K562 (cell line): ENCODE measurements around the gene PRR36. TPM values are rescaled to one million over a fixed set of nuclear protein-coding genes. Genes with fewer than 3 reads are reported as not detected.
A peak's percentile ranks its signal among the peaks of the same experiment; 100 is the strongest.

Experiments used
- ATF1 ChIP-seq, 2 experiments: fragments of 450-650 bp in 1 of 2; IDR thresholded peaks; 2 replicates each; pipeline ENCODE4 v1.6.1; 2016; ENCODE audit warnings: missing compliant biosample characterization in 1 of 2, missing genetic modification characterization in 1 of 2
- CCNT2 ChIP-seq: IDR thresholded peaks from 2 replicates; pipeline ENCODE4 v1.6.1; 2011; ENCODE audit warnings: borderline replicate concordance, low read depth, mild to moderate bottlenecking, moderate library complexity, mixed read lengths, low read length; ENCODE audit not compliant: insufficient read length; ENCODE audit errors: extremely low read depth
- ETV6 ChIP-seq, 3 experiments: fragments of 150-350 bp in 1 of 3; sonication (generic) in 1 of 3; formaldehyde crosslinking in 1 of 3; IDR thresholded peaks; 2 replicates each; pipeline versions ENCODE4 v1.6.1 to v1.8.0; 2014 to 2022; ENCODE audit warnings: borderline replicate concordance in 2 of 3, low read depth in 2 of 3, antibody characterized with exemption in 1 of 3, low read length in 1 of 3, mild to moderate bottlenecking in 1 of 3, missing genetic modification reagents in 1 of 3
- NFYB ChIP-seq: IDR thresholded peaks from 2 replicates; pipeline ENCODE4 v1.6.1; 2011; ENCODE audit warnings: mild to moderate bottlenecking, moderate library complexity; ENCODE audit not compliant: insufficient read length; ENCODE audit errors: extremely low read depth
- POLR3A ChIP-seq: IDR thresholded peaks from 2 replicates; pipeline ENCODE4 v1.6.1; 2011; ENCODE audit warnings: borderline replicate concordance, mild to moderate bottlenecking, moderate library complexity; ENCODE audit not compliant: insufficient read length, insufficient read depth; ENCODE audit errors: extremely low read depth
- TAF1 ChIP-seq: IDR thresholded peaks from 2 replicates; pipeline ENCODE4 v1.6.1; 2011; ENCODE audit warnings: mild to moderate bottlenecking, low read length, moderate library complexity; ENCODE audit not compliant: insufficient read depth, control insufficient read depth, severe bottlenecking; ENCODE audit errors: extremely low read depth
- TEAD1 ChIP-seq, 2 experiments: fragments of 450-650 bp in 1 of 2; sonication (generic) in 1 of 2; formaldehyde crosslinking; IDR thresholded peaks; 2 replicates each; pipeline versions ENCODE4 v1.4.0 to v1.8.0; 2020 to 2022; ENCODE audit warnings: mild to moderate bottlenecking in 2 of 2, missing genetic modification reagents in 1 of 2
- XRCC5 ChIP-seq: fragments of 200-400 bp; formaldehyde crosslinking; IDR thresholded peaks from 2 replicates; pipeline ENCODE4 v1.6.1; 2017; ENCODE audit warnings: low read depth, mild to moderate bottlenecking, low read length
- ZNF224 ChIP-seq: sonication (generic); formaldehyde crosslinking; IDR thresholded peaks from 2 replicates; pipeline ENCODE4 v1.8.0; 2022; ENCODE audit warnings: mild to moderate bottlenecking, missing genetic modification reagents
- polyA plus RNA-seq, 8 experiments: library from polyadenylated mRNA; depleted of rRNA in 4 of 8; stranded (reverse) in 5 of 8; unstranded in 3 of 8; fragments of >200 nt; fragmentation: Nextera tagmentation in 2 of 8; fragmentation: Illumina TruSeq in 1 of 8; extraction: Ambion mirVana in 2 of 8; extraction: Trizol in 1 of 8; gene quantifications; 2 replicates each; pipeline versions ENCODE4 v1.2.1 to v1.2.3, GENCODE V29; 2011 to 2014; ENCODE audit warnings: inconsistent platforms in 1 of 8, missing spikeins in 1 of 8
- total RNA-seq, 7 experiments: library from RNA; depleted of rRNA in 6 of 7; stranded (reverse); fragments of >200 nt in 6 of 7; fragmentation: Illumina TruSeq in 2 of 7; extraction: Trizol in 2 of 7; gene quantifications; 2 replicates each; pipeline versions ENCODE4 v1.2.1 to v1.2.3, GENCODE V29; 2011 to 2021; ENCODE audit warnings: low replicate concordance in 1 of 7
- TF ChIP-seq, protein P1 (sequence below): sonication (generic); formaldehyde crosslinking; IDR thresholded peaks from 2 replicates; pipeline ENCODE4 v1.8.1; 2023; ENCODE audit warnings: missing genetic modification reagents, mild to moderate bottlenecking, borderline replicate concordance
- TF ChIP-seq, protein P2 (sequence below), 2 experiments: fragments of 450-650 bp; formaldehyde crosslinking in 1 of 2; IDR thresholded peaks; 2 replicates each; pipeline versions ENCODE4 v1.4.0 to v1.6.1; 2014 to 2020; ENCODE audit warnings: mild to moderate bottlenecking in 2 of 2, borderline replicate concordance in 1 of 2, low read depth in 1 of 2

PRR36 gene
- total and polyA plus RNA-seq, 9 of the 15 experiments (the other 6 are each of a cell fraction or from before 2014, with no cell fraction given) = 0.05 to 0.42 (median 0.06) TPM; not detected in 6

DNA sequence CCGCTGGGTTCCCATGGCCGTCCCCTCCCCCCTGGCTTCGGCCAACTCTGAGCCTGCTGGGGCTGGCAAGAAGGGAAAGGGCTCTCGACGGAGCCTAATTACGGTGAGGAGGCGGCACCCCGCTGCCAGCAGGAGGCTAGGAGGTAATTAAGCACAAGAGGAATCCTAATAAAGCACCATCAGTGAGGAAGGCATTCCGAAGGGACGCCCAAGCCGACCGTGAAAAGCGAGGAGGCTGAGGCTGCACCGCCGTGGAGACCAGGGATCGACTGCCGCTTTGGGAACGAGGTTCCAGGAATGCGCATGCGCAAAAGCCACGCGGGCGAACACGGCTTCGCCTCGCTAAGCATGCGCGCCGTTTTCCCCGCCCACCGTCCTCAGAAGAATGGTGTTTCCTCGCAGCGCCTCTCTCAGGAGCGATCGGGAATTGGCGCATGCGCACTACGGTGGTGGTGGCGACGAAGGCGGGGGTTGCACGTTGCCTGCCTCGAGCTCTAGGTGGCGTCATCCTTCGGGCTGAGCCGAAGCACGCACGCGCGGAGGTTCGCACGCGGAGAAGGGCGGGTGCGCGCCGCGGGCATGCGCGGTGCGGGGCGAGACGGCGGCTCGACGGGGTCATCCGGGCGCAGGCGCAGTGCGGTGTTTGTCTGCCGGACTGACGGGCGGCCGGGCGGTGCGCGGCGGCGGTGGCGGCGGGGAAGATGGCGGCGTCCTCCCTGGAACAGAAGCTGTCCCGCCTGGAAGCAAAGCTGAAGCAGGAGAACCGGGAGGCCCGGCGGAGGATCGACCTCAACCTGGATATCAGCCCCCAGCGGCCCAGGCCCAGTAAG, 29.3 kb upstream of the PRR36 start, which contains the start of gene MAP2K7 (continued):
- TF ChIP-seq, protein P1, sequence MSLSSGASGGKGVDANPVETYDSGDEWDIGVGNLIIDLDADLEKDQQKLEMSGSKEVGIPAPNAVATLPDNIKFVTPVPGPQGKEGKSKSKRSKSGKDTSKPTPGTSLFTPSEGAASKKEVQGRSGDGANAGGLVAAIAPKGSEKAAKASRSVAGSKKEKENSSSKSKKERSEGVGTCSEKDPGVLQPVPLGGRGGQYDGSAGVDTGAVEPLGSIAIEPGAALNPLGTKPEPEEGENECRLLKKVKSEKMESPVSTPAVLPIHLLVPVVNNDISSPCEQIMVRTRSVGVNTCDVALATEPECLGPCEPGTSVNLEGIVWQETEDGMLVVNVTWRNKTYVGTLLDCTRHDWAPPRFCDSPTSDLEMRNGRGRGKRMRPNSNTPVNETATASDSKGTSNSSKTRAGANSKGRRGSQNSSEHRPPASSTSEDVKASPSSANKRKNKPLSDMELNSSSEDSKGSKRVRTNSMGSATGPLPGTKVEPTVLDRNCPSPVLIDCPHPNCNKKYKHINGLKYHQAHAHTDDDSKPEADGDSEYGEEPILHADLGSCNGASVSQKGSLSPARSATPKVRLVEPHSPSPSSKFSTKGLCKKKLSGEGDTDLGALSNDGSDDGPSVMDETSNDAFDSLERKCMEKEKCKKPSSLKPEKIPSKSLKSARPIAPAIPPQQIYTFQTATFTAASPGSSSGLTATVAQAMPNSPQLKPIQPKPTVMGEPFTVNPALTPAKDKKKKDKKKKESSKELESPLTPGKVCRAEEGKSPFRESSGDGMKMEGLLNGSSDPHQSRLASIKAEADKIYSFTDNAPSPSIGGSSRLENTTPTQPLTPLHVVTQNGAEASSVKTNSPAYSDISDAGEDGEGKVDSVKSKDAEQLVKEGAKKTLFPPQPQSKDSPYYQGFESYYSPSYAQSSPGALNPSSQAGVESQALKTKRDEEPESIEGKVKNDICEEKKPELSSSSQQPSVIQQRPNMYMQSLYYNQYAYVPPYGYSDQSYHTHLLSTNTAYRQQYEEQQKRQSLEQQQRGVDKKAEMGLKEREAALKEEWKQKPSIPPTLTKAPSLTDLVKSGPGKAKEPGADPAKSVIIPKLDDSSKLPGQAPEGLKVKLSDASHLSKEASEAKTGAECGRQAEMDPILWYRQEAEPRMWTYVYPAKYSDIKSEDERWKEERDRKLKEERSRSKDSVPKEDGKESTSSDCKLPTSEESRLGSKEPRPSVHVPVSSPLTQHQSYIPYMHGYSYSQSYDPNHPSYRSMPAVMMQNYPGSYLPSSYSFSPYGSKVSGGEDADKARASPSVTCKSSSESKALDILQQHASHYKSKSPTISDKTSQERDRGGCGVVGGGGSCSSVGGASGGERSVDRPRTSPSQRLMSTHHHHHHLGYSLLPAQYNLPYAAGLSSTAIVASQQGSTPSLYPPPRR (CRISPR knock-in tag) = no peak
- TF ChIP-seq TEAD1 (CRISPR knock-in tag; IDR thresholded peaks at IDR 0.05) (peak in 1 of 2 experiments; percentile 83; a peak in 2 of 4 replicates), TAF1 (peak; percentile 79), ETV6 (IDR thresholded peaks at IDR 0.05; ENCODE audit: borderline replicate concordance in 1 of 2, low read depth in 2 of 2, low read length in 1 of 2) (no peak), ETV6 (CRISPR knock-in tag; IDR thresholded peaks at IDR 0.05; ENCODE audit: borderline replicate concordance) (no peak), CCNT2 (peak; percentile 79), ZNF224 (no peak), ATF1 (CRISPR knock-in tag; IDR thresholded peaks at IDR 0.05) (no peak), ATF1 (tag; IDR thresholded peaks at IDR 0.05) (peak; percentile 61), POLR3A (no peak), NFYB (no peak), XRCC5 (peak; percentile 48; the same call in 1 of the 2 replicates)
- TF ChIP-seq, protein P2, sequence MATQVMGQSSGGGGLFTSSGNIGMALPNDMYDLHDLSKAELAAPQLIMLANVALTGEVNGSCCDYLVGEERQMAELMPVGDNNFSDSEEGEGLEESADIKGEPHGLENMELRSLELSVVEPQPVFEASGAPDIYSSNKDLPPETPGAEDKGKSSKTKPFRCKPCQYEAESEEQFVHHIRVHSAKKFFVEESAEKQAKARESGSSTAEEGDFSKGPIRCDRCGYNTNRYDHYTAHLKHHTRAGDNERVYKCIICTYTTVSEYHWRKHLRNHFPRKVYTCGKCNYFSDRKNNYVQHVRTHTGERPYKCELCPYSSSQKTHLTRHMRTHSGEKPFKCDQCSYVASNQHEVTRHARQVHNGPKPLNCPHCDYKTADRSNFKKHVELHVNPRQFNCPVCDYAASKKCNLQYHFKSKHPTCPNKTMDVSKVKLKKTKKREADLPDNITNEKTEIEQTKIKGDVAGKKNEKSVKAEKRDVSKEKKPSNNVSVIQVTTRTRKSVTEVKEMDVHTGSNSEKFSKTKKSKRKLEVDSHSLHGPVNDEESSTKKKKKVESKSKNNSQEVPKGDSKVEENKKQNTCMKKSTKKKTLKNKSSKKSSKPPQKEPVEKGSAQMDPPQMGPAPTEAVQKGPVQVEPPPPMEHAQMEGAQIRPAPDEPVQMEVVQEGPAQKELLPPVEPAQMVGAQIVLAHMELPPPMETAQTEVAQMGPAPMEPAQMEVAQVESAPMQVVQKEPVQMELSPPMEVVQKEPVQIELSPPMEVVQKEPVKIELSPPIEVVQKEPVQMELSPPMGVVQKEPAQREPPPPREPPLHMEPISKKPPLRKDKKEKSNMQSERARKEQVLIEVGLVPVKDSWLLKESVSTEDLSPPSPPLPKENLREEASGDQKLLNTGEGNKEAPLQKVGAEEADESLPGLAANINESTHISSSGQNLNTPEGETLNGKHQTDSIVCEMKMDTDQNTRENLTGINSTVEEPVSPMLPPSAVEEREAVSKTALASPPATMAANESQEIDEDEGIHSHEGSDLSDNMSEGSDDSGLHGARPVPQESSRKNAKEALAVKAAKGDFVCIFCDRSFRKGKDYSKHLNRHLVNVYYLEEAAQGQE (IDR thresholded peaks at IDR 0.05; ENCODE audit: borderline replicate concordance) = peak; percentile 71
- TF ChIP-seq, protein P2 (CRISPR knock-in tag; IDR thresholded peaks at IDR 0.05; ENCODE audit: low read depth) = no peak
